ENCODE results near the gene HOXD10. TPM values are rescaled to one million over a fixed set of nuclear protein-coding genes. Genes with fewer than 3 reads are reported as not detected.

HOXD10 gene
- total RNA-seq, 2 experiments from 2014 or later, result not detected

- H4K20me1 ChIP-seq (ENCODE audit: insufficient read depth, low read length), result no peaks in the 10 kb centered on the region
- H3K4me1 ChIP-seq (ENCODE audit: insufficient read depth, low read length, poor library complexity, severe bottlenecking), result peaks cover 3% of the 10 kb centered on the region
- no peaks in the 10 kb centered on the region for H3K36me3 ChIP-seq (ENCODE audit: insufficient read depth, low read length)
- intact Hi-C loops (cut with micrococcal nuclease; ENCODE audit: unreplicated experiment), result no loop called here
- ChIA-PET POLR2A (no interaction called here), CTCF (ENCODE audit: unreplicated experiment) (no interaction called here)
- TF ChIP-seq EZH2phosphoT487 (IDR thresholded peaks at IDR 0.05; ENCODE audit: borderline replicate concordance, low read depth, low read length) (no peak), CTCF (conservative IDR thresholded peaks at IDR 0.05; ENCODE audit: low read length) (no peak)
- no TSS peak for BruUV-seq (replicated peaks)
- H2AFZ ChIP-seq (ENCODE audit: low read length), result no peak overlapping the region
- DNase-seq (ENCODE audit: low spot score), result no peak
- no peak overlapping the region for H3K27ac ChIP-seq (ENCODE audit: low read depth, low read length, poor library complexity, severe bottlenecking)
- no peak overlapping the region for H3K4me2 ChIP-seq (ENCODE audit: low read length)
- no peaks in the 10 kb centered on the region for H3K9me3 ChIP-seq (ENCODE audit: low read length)
- no peaks in the 10 kb centered on the region for H3K79me2 ChIP-seq (ENCODE audit: insufficient read depth, low read depth, low read length)
- no peaks in the 10 kb centered on the region for H3K9me2 ChIP-seq (ENCODE audit: insufficient read depth, low read length)
- H3K4me3 ChIP-seq (ENCODE audit: low read depth, low read length, poor library complexity, severe bottlenecking), result no peak overlapping the region
These were observed 21.3 kb downstream of the HOXD10 start for GRCh38 chr2:176137906-176138305.

- no peaks in the 10 kb centered on the region for H3K9me2 ChIP-seq (ENCODE audit: insufficient read depth, low read length)
- POLR2A ChIA-PET, result interaction anchor here (0.6 kb wide), 1 partner anchor 518 kb away, joined by 4 read pairs; no protein-coding TSS in a partner anchor
- no peak overlapping the region for H3K27ac ChIP-seq (ENCODE audit: low read depth, low read length, poor library complexity, severe bottlenecking)
- H3K4me3 ChIP-seq (ENCODE audit: low read depth, low read length, poor library complexity, severe bottlenecking), result no peak overlapping the region
- TF ChIP-seq EZH2phosphoT487 (IDR thresholded peaks at IDR 0.05; ENCODE audit: borderline replicate concordance, low read depth, low read length) (no peak), CTCF (conservative IDR thresholded peaks at IDR 0.05; ENCODE audit: low read length) (no peak)
- no peak overlapping the region for H2AFZ ChIP-seq (ENCODE audit: low read length)
- peaks cover 3% of the 10 kb centered on the region for H3K4me1 ChIP-seq (ENCODE audit: insufficient read depth, low read length, poor library complexity, severe bottlenecking)
- H3K9me3 ChIP-seq (ENCODE audit: low read length), result no peaks in the 10 kb centered on the region
- CTCF ChIA-PET (ENCODE audit: unreplicated experiment), result no interaction called here
- no peaks in the 10 kb centered on the region for H3K36me3 ChIP-seq (ENCODE audit: insufficient read depth, low read length)
- no peaks in the 10 kb centered on the region for H4K20me1 ChIP-seq (ENCODE audit: insufficient read depth, low read length)
- DNase-seq (ENCODE audit: low spot score), result no peak
- no peaks in the 10 kb centered on the region for H3K79me2 ChIP-seq (ENCODE audit: insufficient read depth, low read depth, low read length)
- intact Hi-C loops (cut with micrococcal nuclease; ENCODE audit: unreplicated experiment), result no loop called here
- H3K4me2 ChIP-seq (ENCODE audit: low read length), result no peak overlapping the region
- BruUV-seq (replicated peaks), result no TSS peak
These were observed 21.9 kb downstream of the HOXD10 start for GRCh38 chr2:176138526-176138922.

- H3K27ac ChIP-seq (ENCODE audit: low read depth, low read length, poor library complexity, severe bottlenecking), result no peak overlapping the region
These were observed 22.5 kb downstream of the HOXD10 start for GRCh38 chr2:176138923-176139660.

More at GRCh38 chr2:176138923-176139660, 22.5 kb downstream of the HOXD10 start:
- Histone ChIP-seq H3K9me3 (ENCODE audit: low read length) (no peaks in the 10 kb centered on the region), H3K79me2 (ENCODE audit: insufficient read depth, low read depth, low read length) (no peaks in the 10 kb centered on the region), H4K20me1 (ENCODE audit: insufficient read depth, low read length) (no peaks in the 10 kb centered on the region), H3K4me1 (ENCODE audit: insufficient read depth, low read length, poor library complexity, severe bottlenecking) (peaks cover 3% of the 10 kb centered on the region), H3K36me3 (ENCODE audit: insufficient read depth, low read length) (no peaks in the 10 kb centered on the region), H3K4me3 (ENCODE audit: low read depth, low read length, poor library complexity, severe bottlenecking) (no peak overlapping the region), H2AFZ (ENCODE audit: low read length) (no peak overlapping the region), H3K9me2 (ENCODE audit: insufficient read depth, low read length) (no peaks in the 10 kb centered on the region), H3K4me2 (ENCODE audit: low read length) (no peak overlapping the region)
- BruUV-seq (replicated peaks), result no TSS peak
- TF ChIP-seq EZH2phosphoT487 (IDR thresholded peaks at IDR 0.05; ENCODE audit: borderline replicate concordance, low read depth, low read length) (no peak), CTCF (conservative IDR thresholded peaks at IDR 0.05; ENCODE audit: low read length) (no peak)
- no peak for DNase-seq (ENCODE audit: low spot score)
- CTCF ChIA-PET (ENCODE audit: unreplicated experiment), result no interaction called here
- intact Hi-C loops (cut with micrococcal nuclease; ENCODE audit: unreplicated experiment), result no loop called here
- POLR2A ChIA-PET, result interaction anchor here (0.6 kb wide), 1 partner anchor 517 kb away, joined by 4 read pairs; no protein-coding TSS in a partner anchor
